HL-60/S4 treated with retinoic acid at 250 ng/mL for 4 days and 3 days (cell line): ENCODE data around the gene DOCK11.

Source experiments
- in situ Hi-C: fragments of 300-500 bp; cut with MboI; formaldehyde crosslinking; loops from 2 replicates; pipeline ENCODE4 v1.7.0; 2022; ENCODE audit warnings: low sequenced_read_pairs

The DOCK11 gene

GRCh38 chrX:118499295-118499694 is 3.7 kb downstream of the DOCK11 start:
- in situ Hi-C loops = no loop called here

GRCh38 chrX:118502161-118502789 is 6.7 kb downstream of the DOCK11 start:
- in situ Hi-C loops = no loop called here

GRCh38 chrX:118503260-118504041 is 7.8 kb downstream of the DOCK11 start:
- in situ Hi-C loops = no loop called here

- in situ Hi-C loops = no loop called here
Observed at GRCh38 chrX:118504581-118504980, 9.0 kb downstream of the DOCK11 start.

GRCh38 chrX:118506805-118507480 is 11.3 kb downstream of the DOCK11 start:
- in situ Hi-C loops = no loop called here

- in situ Hi-C loops = no loop called here
Observed at GRCh38 chrX:118507766-118508165, 12.2 kb downstream of the DOCK11 start.

- in situ Hi-C loops = no loop called here
Observed at GRCh38 chrX:118508221-118508620, 12.6 kb downstream of the DOCK11 start.

- in situ Hi-C loops = no loop called here
Observed at GRCh38 chrX:118508635-118509034, 13.0 kb downstream of the DOCK11 start.

- in situ Hi-C loops = no loop called here
Observed at GRCh38 chrX:118510111-118510510, 14.5 kb downstream of the DOCK11 start.

GRCh38 chrX:118513120-118513898 is 17.7 kb downstream of the DOCK11 start:
- in situ Hi-C loops = no loop called here

GRCh38 chrX:118519411-118520215 is 24.0 kb downstream of the DOCK11 start:
- in situ Hi-C loops = no loop called here

GRCh38 chrX:118520216-118521206 is 24.9 kb downstream of the DOCK11 start:
- in situ Hi-C loops = no loop called here

GRCh38 chrX:118521435-118521834 is 25.8 kb downstream of the DOCK11 start:
- in situ Hi-C loops = no loop called here

GRCh38 chrX:118522230-118522926 is 26.8 kb downstream of the DOCK11 start:
- in situ Hi-C loops = no loop called here

- in situ Hi-C loops = no loop called here
Observed at GRCh38 chrX:118523920-118524319, 28.3 kb downstream of the DOCK11 start.

GRCh38 chrX:118524344-118524743 is 28.7 kb downstream of the DOCK11 start:
- in situ Hi-C loops = no loop called here

- in situ Hi-C loops = no loop called here
Observed at GRCh38 chrX:118525174-118525730, 29.6 kb downstream of the DOCK11 start.

- in situ Hi-C loops = no loop called here
Observed at GRCh38 chrX:118526149-118526548, 30.5 kb downstream of the DOCK11 start.
